Measurements from ENCODE around the gene GM2A.

DNA sequence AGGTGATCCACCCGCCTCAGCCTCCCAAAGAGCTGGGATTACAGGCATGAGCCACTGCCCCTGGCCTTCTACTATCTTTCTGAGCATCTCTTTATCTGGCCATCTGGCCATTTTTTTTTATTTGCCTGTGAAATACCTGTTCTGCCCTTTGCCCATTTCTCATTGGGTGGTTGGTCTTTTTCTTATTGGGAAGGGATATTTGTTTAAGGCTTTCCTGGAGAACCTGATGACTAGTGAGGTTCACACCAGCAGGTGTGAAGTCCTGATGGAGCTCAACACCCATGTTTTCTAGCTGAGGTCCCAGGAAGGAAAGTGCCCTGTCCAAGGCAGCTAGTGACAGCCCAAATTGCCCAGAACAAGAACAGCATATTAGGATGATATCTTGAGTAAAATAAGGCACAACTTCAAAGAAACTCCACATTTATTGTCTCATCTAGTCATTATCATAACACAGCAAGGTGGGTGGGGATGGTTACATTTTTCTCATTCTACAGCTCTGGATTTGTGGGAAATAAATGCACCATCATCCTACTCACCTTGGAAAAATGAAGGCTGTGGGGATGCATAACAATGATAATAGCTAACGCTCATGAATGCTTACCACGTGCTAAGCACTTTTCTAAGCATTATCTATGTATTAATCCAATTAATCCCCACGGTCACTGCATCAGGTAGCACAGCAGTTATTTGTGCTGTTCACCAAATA, 30.3 kb downstream of the GM2A start:
- TF ChIP-seq, protein P1, sequence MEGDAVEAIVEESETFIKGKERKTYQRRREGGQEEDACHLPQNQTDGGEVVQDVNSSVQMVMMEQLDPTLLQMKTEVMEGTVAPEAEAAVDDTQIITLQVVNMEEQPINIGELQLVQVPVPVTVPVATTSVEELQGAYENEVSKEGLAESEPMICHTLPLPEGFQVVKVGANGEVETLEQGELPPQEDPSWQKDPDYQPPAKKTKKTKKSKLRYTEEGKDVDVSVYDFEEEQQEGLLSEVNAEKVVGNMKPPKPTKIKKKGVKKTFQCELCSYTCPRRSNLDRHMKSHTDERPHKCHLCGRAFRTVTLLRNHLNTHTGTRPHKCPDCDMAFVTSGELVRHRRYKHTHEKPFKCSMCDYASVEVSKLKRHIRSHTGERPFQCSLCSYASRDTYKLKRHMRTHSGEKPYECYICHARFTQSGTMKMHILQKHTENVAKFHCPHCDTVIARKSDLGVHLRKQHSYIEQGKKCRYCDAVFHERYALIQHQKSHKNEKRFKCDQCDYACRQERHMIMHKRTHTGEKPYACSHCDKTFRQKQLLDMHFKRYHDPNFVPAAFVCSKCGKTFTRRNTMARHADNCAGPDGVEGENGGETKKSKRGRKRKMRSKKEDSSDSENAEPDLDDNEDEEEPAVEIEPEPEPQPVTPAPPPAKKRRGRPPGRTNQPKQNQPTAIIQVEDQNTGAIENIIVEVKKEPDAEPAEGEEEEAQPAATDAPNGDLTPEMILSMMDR (IDR thresholded peaks at IDR 0.05) = no peak
- TF ChIP-seq POLR2A (IDR thresholded peaks at IDR 0.05) = no peak

Measured in testis (tissue), 2 donors.